ENCODE measurements around the gene QRICH2.
A peak's percentile ranks its signal among the peaks of the same experiment; 100 is the strongest.
"Not testable (repeated sequence)": the region's sequence is repeated elsewhere in the genome, so short reads cannot be mapped to it uniquely, and the experiment has no call there.

The QRICH2 gene

GRCh38 chr17:76329664-76330063, 21.6 kb upstream of the QRICH2 start:
- DNase-seq, result no peak

GRCh38 chr17:76327696-76328095, 19.6 kb upstream of the QRICH2 start:
- peak; percentile 91 to 95 for DNase-seq

- DNase-seq, result no peak
Observed at GRCh38 chr17:76326306-76326705, 18.2 kb upstream of the QRICH2 start.

- DNase-seq, result no peak
Observed at GRCh38 chr17:76318586-76318985, 10.5 kb upstream of the QRICH2 start.

- DNase-seq, result no peak
Observed at GRCh38 chr17:76317535-76317934, 9.5 kb upstream of the QRICH2 start.

GRCh38 chr17:76314392-76315227, 6.5 kb upstream of the QRICH2 start:
- DNase-seq, result no peak

- no peak for DNase-seq
Observed at GRCh38 chr17:76312735-76313134, 4.7 kb upstream of the QRICH2 start.

GRCh38 chr17:76309461-76309860, 1.4 kb upstream of the QRICH2 start:
- DNase-seq, result no peak

GRCh38 chr17:76307299-76307965, 644 bp downstream of the QRICH2 start:
- DNase-seq, result no peak

- DNase-seq, result not testable (repeated sequence)
Observed at GRCh38 chr17:76305135-76305454, 3.0 kb downstream of the QRICH2 start.

- DNase-seq, result no peak
Observed at GRCh38 chr17:76304226-76305134, 3.6 kb downstream of the QRICH2 start.

GRCh38 chr17:76297436-76297835, 10.6 kb downstream of the QRICH2 start:
- no peak for DNase-seq

GRCh38 chr17:76296889-76297288, 11.2 kb downstream of the QRICH2 start:
- no peak for DNase-seq

GRCh38 chr17:76296186-76296585, 11.9 kb downstream of the QRICH2 start:
- DNase-seq, result no peak

- DNase-seq, result no peak
Observed at GRCh38 chr17:76293106-76293505, 15.0 kb downstream of the QRICH2 start.

- DNase-seq, result no peak
Observed at GRCh38 chr17:76292567-76292966, 15.5 kb downstream of the QRICH2 start.

- no peak for DNase-seq
Observed at GRCh38 chr17:76281573-76282371, 26.3 kb downstream of the QRICH2 start.

- DNase-seq, result no peak
Observed at GRCh38 chr17:76280650-76281049, 27.4 kb downstream of the QRICH2 start.

- no peak for DNase-seq
Observed at GRCh38 chr17:76279742-76280287, 28.3 kb downstream of the QRICH2 start.

- peak; percentile 57 to 96 for DNase-seq
Observed at GRCh38 chr17:76278952-76279741, 28.9 kb downstream of the QRICH2 start.

- DNase-seq, result no peak
Observed at GRCh38 chr17:76278268-76278908, 29.7 kb downstream of the QRICH2 start.

Data from inflammatory macrophage treated with lipopolysaccharide for 1 hour (primary cell).